HG03066 (cell line): ENCODE measurements around the gene WDR1.

ENCODE experiments used
- ATAC-seq: cut with Tn5 transposase; IDR thresholded peaks from one replicate; pipeline ENCODE4 v1.9.1; 2021; ENCODE audit warnings: low read depth; ENCODE audit not compliant: unreplicated experiment

The WDR1 gene

DNA sequence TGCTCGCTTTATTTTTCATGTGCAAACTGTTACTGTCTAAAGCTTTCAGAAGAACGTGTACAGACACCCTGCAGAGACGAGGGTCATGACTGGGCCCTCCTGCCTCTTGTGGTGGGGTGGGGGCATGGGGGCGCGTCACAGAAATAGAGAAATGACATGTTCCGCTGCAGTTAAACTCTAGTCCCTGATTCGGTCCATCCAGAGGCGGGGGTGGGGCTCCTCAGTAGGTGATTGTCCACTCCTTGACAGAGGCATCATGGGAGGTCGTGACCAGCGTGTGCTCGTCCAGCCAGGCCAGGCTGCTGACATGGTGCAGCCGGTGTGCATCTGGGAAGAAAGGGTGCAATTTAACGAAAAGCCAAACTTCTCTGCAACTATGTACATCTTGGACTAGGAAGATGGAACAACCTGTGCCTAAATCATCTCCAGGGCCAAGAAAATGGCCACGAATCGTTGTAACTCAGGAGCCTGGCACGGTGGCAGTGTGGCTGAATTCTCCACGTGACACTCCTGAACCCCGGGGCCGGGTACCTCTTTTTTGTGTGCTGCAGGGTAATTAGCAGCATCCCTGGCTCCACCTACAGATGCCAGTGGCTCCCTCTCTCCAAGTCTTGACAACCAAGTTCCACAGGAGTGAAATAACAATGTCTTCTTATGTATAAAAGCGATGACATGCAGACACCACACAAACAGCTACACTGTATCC lies 41.3 kb downstream of the WDR1 start:
- ATAC-seq = no peak

DNA sequence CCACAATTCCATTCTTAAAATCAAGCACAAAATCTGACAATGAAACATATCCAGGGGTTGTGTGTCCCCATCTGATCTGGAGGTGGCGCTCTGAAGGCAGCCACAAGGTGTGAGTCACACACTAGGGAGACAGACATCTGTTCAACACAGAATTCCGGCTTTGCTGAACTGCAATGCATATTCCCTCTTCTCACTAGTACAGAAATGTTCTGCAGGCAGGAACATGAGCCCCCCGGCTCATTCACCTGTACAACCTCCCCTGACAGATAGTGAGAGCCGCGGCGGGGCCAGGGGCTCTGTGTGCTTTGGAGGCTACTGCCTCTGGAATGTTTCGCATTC lies 41.9 kb downstream of the WDR1 start:
- ATAC-seq = no peak

DNA sequence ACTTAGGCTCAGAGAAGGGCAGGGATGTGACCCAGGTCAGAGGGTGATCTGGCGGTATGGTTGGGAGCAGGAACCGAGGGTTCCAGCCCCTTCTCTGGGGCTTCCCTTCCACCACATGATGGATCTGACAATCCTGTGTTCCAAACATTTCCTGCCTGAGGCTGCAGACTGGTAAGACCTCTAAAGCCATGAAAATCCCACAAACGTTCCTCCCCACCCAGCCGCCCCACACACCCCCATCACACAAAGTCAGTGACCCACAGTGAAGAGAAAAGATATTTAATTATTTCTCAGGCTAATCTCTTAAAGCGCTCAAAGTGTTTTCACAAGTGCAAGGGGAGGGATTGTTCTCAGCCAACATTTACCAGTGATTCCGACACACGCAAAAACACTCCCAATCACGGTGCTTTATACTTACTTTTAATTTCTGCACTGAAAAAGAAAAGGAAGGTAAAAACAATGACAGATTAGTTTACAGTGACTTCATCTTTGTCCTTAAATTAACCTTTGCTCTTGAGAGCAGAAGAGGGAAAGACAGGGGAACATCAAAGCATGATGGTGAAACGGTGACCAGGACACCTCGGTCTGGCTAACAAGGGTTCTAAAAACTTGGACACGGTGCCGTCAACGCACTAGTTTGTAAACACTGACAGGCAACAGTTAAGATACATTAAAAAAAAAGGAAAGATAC lies 42.4 kb downstream of the WDR1 start:
- no peak for ATAC-seq

DNA sequence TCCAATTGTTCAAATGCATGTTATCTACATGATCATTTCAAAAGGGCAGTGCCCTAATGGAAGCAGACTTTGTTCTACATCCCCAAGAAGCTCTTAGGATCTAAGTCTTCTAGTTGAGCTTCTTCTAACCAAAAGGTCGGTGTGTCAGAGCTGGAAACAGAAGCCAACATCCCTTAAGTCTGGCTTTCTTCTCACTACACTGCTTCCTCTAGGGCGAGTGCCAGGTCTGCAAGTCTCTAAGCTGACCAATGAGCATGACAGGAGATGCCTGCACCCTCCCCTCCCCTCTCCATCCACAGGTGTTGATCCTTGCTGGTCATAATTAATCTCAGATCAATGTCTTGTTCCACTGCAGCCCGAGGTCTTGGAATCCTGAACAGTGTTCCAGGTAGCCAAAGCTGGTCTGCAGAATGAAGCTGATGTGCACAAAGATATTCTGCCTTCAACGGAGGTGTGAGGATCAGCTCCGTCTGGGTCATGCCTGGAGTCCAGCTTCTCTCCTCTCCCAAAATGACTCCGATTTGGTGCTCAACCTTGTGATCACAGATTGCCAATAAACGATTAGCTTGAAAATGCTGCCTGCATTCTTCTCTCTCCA lies 44.1 kb downstream of the WDR1 start:
- no peak for ATAC-seq

DNA sequence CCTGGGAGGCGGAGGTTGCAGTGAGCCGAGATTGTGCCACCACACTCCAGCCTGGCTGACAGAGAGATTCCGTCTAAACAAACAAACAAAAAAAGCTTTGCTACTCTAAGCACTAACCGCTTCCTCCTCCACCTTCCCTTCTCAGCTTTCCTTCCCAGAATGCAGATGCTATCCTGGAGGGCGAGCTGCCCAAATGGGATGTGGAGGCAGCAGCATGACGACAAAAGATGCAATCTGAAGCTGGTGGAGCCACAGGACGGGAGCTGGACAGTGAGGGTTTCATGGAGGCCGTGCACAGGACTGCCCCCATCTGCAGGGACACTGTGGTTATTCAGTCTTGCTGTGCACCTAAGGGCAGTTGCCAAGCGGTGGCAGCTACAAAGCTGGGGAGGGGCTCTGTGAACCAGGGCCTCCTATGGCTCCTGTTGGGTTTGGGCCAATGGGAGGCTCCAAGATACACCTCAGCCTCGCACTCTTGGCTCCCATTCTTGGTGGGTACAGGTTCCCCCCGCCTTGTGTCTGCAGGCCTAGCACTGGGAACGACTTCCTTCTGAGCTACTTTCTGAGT lies 47.4 kb downstream of the WDR1 start:
- ATAC-seq = no peak

DNA sequence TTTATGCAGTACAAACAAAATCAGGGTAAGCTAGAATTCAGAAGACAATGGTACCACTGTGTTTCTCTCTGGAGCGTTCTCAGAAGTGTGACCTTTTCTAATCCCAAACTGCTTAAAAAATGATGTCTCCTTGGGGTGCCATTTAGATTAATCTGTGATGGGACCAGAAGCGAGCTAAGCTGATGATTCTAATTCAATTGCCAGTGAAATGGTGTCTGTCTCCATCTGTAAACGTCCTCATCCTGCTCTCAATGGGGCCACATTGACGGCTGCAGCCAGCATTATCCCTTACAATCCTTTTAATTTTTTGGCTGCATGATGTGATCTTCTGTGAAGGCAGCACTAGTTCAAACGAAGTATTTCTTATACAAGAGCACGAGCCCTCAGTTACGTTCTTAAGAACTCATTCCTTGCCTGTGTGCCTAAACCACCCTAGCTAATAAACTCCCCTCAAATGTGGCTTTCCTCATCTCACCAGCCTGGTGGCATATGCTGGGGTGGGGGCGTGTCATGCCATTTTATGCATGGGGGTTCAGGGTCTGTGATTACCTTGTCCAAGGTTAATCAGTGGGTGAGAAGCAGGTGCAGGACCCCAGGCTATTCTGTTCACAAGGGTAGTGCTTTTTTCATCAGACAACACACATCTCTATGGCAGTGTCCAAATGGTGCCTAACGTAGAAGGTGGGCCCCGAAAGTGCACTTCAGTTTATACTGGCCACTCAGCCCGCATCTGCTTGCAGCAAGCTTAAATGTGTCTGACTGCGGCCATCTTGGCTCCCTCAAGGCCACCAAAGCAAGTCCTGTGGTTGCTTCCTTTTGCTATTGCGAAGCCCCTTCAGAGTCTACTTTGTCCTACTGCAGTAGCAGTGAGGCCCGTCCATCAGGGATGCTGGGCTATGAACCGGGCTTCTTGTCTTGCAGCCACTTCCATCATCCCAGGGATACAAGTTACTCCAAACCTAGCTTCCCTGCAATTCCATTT lies 49.6 kb downstream of the WDR1 start:
- ATAC-seq = no peak

DNA sequence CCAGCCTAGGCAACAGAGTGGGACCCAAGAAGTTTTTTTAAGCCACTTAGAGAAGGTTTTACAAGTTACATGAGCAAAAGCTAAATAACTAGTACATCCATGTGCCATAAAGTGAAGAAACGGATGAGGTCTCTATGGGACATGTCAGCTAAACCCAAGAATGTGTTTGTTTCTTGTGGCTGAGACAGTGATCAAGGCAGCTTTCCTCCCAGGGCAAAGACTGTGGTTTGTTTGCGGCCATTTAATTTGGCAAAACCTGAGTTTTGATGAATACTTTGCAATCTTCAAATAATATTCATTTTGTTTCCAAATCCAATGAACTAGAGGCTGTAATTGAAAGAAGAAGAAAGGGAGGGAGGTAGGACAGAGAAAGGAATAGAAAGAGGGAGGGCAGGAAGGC lies 50.4 kb downstream of the WDR1 start:
- no peak for ATAC-seq

DNA sequence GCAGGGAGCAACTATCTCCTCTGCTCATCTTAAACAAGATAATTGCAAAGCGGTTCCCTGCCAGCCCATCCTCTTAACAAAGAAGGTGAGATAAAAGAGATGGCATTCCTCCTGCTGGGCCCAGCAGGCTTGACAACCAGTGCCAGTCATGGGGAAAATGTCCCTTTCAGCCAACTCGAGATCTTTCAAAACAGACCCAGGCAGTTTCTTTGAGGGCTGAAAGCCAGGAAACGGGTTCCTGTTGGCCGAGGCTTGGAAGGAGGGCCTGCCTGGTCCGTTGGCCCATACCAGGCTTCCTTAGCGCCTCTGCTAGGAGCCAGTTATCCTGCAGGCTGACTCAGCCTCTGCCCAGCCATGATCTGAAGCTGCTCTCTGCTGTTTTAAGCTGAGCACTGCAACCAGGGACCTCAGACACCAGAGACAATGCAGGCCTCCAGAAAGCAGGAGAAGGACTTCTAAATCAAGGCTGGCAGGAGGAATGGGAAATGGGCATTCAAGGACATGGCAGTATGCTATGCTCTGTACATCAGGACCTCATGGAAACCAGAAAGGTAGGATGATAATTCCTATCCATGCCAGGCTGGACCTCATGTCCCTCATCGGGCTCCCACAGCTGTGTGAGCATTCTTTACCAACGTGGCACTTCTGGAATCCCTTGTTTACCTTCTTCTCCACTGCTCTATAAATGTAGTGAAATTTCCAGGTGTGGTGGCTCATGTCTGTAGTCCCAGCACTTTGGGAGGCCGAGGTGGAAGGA lies 52.9 kb downstream of the WDR1 start:
- ATAC-seq = no peak

DNA sequence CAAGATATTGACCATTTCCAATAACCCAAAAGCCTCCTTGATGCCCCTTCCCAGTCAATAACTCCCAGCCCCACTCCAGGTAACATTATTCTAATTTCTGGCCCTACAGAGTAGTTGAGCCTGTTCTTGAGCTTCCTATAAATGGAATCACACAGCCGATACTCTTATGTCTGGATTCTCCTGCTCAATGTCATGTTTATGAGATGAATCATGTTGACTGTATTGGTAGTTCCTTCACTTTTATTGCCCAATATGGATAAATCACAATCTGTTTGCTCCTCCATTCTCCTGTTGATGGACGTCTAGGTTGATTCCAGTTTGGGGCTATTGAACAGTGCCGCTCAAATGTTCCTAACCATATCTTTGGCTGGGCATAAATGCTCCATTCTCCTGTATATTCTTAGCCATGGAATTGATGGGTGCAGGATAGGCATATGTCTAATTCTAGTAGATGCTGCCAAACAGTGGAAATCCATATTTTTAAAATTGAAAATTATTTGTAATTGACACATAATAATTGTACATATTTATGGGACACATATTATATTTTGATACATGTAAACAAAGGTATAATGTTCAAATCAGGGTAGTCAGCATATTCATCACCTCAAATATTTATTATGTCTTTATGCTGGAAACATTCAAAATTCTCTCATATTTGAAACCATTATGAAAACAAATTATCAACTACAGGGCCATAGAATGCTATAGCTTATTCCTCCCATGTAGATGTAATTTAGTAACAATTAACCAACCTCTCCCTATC lies 54.8 kb downstream of the WDR1 start:
- no peak for ATAC-seq

DNA sequence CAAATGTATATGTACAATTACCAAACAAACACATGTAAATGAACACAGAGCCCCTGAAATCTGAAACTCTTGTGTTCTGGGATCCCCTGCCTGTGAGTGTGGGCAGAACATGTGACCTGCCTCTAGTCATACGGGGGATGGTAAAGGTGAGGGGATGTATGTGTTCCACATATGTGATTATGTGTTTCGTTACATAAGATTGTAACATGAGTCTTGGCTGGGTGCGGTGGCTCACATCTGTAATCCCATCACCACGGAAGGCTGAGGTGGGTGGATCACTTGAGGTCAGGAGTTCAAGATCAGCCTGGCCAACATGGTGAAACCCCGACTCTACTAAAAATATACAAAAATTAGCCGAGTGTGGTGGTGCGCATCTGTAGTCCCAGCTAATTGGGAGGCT lies 58.2 kb downstream of the WDR1 start:
- ATAC-seq = no peak

DNA sequence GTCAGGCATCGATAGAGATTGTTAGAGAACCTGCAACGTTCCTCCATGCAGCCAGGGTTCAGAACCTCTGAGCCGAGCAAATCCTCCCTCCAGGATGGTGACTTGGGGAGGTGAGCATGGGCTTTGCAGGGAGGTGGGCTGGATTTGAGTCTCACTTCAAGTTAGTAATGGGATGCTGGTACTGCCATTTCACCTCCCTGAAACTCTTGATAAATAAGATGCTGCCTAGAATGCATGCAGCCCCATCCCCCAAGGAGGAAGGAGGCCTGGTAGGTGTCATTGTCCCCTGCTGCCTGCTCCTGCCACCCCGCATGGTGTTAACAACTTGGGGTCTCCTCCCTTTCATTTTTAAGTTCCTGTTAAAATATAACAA lies 59.6 kb downstream of the WDR1 start:
- ATAC-seq = no peak

DNA sequence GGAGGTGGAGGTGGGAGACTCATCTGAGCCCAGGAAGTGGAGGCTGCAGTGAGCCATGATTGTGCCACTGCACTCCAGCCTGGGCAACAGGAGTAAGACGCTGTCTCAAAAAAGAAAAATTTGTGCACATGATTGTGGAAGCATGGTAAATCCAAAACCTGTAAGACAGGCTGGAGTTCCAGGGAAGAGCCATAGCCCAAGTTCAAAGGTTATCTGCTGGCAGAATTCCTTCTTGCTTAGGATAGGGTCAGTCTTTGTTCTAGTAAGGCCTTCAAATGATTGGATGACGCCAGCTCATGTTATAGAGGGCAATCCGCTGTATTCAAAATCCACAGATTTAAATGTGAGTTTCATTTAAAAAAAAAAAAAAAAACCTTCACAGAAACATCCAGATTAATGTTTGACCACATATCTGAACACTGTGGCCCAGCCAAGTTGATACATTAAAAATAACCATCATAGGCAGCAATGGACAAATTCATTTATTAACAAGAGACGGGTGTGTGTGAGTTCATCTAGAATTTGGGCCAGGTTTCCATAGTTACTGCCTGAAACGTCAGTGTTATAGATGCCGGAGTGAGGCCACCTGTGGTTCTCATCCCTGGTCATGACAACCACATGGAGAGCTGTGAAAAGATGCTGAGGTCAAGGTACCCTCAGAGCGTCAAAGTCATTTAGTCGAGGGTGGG lies 60.1 kb downstream of the WDR1 start:
- ATAC-seq = no peak

DNA sequence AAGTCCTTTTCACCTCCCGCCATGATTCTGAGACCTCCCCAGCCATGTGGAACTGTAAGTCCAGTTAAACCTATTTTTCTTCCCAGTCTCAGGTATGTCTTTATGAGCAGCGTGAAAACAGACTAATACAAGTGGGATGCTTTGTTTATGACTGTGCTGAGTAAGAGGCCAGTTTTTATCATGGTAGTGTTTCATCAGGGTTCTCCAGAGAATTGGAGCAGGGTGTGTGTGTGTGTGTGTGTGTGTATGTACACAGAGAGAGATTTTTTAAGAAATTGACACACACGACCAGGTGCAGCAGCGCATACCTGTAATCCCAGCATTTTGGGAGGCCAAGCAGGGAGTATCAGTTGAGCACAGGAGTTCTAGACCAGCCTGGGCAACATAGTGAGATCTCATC lies 60.7 kb downstream of the WDR1 start:
- no peak for ATAC-seq

DNA sequence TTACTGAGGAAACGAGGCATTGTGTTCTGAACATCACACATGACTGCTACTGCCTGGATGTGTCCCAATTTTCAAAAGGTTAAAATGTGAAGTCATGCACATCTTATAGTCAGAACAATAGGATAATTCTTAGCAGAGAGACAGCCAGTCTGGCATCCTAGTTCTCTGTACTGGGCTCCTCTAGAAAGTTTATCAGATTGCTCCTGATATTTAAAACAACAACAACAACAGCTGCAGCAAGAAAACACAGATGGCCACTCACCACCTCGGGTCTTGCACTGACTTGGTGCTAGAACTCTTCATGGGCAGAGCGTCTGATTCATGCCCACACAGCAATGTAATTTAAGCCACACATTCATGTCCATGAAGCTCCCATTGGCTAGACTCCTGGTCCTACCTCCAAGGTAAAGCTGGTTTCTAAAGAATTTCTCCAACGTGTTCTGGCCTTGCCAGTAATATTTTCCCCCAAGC lies 62.0 kb downstream of the WDR1 start:
- ATAC-seq = no peak

DNA sequence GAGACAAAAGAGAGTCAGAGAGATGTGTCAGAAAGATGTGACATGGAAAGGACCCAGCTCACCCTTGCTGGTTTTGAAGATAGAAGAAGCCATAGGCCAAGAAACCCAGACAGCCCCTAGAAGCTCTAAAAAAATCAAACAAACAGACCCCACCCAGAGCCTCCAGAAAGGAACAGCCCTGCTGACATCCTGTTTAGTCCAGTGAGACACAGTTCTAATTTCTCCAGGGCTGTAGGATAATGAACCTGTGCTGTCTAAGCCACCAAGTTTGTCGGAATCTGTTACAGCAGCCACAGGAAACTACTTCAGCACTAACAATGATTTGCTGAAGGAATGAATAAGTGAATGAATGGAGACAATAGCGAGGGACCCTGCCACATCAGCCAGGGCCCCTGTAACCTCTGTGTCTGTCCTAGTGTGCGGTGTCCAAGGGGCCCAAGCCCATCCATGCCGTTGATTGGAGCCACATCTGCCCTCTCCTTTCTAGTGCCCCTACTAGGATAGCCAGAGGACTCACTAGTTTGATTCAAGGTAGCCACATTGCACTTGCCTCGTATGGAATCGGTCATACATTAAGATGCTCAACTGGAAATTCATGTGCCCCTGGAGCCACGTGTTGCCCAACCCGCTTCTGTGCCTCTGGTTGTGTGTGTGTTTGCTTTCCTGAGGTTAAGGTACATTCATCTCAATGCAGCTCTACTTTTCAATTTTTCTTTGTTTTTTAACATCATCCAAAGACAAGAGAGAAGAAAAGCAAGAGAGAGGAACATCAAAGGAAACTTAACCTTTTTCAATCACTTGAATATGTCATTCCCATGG lies 62.8 kb downstream of the WDR1 start:
- ATAC-seq = no peak

DNA sequence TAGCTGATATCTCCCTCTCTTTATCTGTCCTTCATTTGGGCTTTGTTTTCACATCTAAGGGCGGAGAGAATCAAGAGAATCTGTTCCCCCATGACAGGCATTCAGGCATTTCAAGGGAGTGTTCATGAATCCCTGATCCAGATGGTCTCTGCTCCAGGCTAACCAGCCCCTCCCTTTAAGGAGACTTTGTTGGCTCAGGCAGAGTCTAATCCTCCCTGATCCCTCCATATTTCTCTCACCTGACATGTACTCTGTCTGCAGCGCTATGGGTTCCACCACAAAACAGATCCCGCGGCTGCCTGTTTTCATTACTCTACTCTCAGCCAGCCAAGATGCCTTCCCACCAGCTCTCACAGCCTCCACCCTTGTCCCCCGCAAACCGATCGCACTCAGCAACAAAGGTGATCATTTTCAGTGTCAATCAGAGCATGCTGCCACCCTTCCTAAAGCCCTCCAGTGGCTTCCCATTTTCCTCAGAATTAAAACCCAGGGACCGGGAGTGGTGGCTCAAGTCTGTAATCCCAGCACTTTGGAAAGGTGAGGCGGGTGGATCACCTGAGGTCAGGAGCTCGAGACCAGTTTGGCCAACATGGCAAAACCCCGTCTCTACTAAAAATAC lies 65.0 kb downstream of the WDR1 start:
- no peak for ATAC-seq

DNA sequence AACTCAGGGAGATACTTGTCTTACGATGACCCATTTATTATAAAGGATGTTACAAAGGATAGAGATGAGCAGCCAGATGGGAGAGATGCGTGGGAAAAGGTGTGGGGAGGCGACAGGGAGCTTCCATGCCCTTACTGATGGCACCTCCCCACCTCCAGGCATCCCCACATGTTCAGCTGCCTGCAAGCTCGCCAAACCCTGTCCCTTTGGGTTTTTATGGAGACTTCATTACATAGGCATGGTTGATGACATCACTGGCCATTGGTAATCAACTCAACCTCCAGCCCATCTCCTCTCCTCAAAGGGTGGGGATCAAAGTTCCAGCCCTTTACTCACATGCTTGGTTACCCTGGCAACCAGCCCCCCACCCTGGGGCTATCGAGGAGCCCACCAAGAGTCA lies 65.9 kb downstream of the WDR1 start:
- no peak for ATAC-seq
